Bronchial epithelial cell (primary cell): ENCODE data around the gene KCTD10. TPM values are rescaled to one million over a fixed set of nuclear protein-coding genes. Genes with fewer than 3 reads are reported as not detected.

Source experiments
- DNase-seq: peaks from one replicate; pipeline ENCODE4 v3.0.0-alpha.2; 2010; ENCODE audit warnings: low read depth
- FAIRE-seq: peaks from 2 replicates; lab custom pipeline; 2011; peaks lifted over from hg19 to GRCh38; lab: Jason Lieb, UNC
- H3K27me3 ChIP-seq: 2 replicates; pipeline ENCODE4 v1.5.1; 2011; ENCODE audit warnings: low read length; ENCODE audit not compliant: control insufficient read depth, insufficient read depth
- H3K36me3 ChIP-seq: 2 replicates; pipeline ENCODE4 v1.5.1; 2011; ENCODE audit warnings: low read length; ENCODE audit not compliant: control insufficient read depth, insufficient read depth
- H3K4me3 ChIP-seq: 2 replicates; pipeline ENCODE4 v1.5.1; 2011; ENCODE audit warnings: mild to moderate bottlenecking, low read depth, low read length, control low read depth
- total RNA-seq: library from RNA; depleted of rRNA; stranded (reverse); fragments of >200 nt; gene quantifications from 2 replicates; pipeline ENCODE4 v1.2.1, GENCODE V29; 2014
- TF ChIP-seq, protein P1 (sequence below): IDR thresholded peaks from 2 replicates; pipeline ENCODE4 v1.5.1; 2011; ENCODE audit warnings: mild to moderate bottlenecking, moderate library complexity, low read length, control low read depth, inconsistent platforms; ENCODE audit not compliant: insufficient read depth, severe bottlenecking

Gene KCTD10
- total RNA-seq, 1 donor from 2014 or later = 20.8 TPM

DNA sequence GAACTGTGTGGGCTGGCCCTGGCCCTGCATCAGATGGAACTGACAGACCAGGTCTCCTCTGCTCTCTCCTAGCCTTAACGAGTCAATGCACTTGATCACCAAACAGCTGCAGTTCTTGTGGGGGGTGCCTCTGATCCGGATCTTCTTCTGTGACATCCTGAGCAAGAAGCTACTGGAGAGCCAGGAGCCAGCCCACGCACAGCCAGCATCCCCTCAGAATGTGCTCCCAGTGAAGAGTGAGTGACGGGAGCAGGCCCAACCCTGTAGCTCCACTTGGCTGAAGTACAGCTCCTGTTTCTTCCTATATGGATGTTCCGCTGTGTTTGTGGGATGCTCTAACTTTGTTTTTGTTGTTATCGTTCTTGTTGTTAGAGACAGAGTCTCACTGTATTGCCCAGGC lies 24.2 kb upstream of the KCTD10 start:
- Histone ChIP-seq H3K36me3 (peaks cover 38% of the 10 kb centered on the region), H3K4me3 (no peak overlapping the region), H3K27me3 (no peaks in the 10 kb centered on the region)
- TF ChIP-seq, protein P1, sequence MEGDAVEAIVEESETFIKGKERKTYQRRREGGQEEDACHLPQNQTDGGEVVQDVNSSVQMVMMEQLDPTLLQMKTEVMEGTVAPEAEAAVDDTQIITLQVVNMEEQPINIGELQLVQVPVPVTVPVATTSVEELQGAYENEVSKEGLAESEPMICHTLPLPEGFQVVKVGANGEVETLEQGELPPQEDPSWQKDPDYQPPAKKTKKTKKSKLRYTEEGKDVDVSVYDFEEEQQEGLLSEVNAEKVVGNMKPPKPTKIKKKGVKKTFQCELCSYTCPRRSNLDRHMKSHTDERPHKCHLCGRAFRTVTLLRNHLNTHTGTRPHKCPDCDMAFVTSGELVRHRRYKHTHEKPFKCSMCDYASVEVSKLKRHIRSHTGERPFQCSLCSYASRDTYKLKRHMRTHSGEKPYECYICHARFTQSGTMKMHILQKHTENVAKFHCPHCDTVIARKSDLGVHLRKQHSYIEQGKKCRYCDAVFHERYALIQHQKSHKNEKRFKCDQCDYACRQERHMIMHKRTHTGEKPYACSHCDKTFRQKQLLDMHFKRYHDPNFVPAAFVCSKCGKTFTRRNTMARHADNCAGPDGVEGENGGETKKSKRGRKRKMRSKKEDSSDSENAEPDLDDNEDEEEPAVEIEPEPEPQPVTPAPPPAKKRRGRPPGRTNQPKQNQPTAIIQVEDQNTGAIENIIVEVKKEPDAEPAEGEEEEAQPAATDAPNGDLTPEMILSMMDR = no peak
- FAIRE-seq = peak; percentile 55
- DNase-seq = no peak

DNA sequence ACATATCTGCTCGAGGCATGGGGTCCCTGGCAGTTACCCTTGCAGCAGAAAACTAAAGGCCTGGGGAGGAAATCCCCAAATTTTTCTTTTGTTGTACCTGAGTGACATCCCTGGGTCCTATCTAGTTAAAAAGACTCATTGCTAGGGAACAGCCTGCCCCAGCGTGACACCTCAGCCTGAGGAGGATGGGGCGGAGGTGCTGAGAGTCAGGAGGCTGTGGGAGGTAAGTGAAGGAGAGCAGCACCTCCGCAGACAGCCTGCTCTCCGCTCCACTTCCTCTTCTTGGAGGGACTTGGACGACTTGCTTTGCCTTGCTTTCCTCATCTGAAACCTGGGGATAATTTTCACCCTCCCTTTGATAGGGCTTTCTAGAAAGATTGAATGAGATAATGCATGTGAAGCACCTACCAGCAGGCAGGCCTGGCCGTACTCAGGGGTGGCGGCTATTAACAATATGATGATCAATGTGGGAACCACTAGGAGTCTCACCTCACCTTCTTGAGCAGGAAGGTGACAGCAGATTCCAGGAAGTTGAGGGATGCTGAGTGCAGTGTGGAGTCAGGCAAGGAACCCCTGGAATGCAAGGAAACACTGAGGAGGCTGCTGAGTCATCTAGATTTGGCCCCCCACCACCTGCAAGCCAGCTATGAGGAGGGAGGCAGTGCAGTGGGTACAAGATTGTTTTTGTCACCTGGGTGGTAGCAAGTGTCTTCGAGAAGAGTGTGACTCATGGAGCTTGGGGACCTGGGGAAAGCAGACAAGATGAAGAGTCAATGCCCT lies 23.5 kb upstream of the KCTD10 start:
- no peak for DNase-seq
- TF ChIP-seq, protein P1 = no peak
- FAIRE-seq = no peak
- Histone ChIP-seq H3K4me3 (no peak overlapping the region), H3K36me3 (peaks cover 36% of the 10 kb centered on the region), H3K27me3 (no peaks in the 10 kb centered on the region)

DNA sequence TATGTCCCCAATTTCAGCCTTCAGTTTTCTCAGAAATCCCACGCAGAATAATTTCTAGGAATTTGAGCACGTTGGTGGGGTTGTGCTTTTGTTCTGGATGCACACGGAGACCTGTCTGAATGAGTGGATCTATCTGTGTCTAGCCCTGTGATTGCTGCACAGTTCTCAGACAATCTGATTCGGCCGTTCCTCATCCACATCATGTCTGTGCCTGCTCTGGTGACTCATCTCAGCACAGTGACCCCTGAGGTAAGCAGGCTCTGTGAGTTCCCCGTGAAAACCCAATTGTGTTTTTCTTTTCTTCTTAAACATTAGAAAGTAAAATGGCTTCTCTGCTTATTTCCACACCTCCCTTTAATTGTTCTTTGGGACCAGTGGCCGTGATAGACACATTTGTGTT lies 20.6 kb upstream of the KCTD10 start:
- no peaks in the 10 kb centered on the region for H3K27me3 ChIP-seq
- H3K36me3 ChIP-seq = peaks cover 24% of the 10 kb centered on the region
- FAIRE-seq (peak; percentile 93), DNase-seq (peak; percentile 95)
- H3K4me3 ChIP-seq = no peak overlapping the region
- TF ChIP-seq, protein P1 = no peak

DNA sequence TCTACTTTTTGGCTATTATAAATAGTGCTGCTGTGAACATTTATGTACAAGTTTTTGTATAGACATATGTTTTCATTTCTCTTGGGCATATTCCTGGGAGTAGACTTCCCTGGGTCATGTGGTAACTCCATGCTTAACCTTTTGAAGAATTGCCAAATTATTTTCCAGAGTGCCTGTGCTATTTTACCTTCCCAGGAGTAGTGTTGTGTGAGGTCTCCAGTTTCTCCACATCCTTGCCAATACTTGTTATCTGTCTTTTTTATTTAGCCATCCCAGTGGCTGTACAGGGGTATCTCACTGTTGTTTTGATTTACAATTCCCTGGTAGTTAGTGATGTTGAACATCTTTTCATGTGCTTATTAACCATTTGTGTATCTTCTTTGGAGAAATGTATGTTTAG lies 19.2 kb upstream of the KCTD10 start:
- TF ChIP-seq, protein P1 = no peak
- no peak overlapping the region for H3K4me3 ChIP-seq
- DNase-seq (no peak), FAIRE-seq (no peak)
- H3K36me3 ChIP-seq = peaks cover 20% of the 10 kb centered on the region
- H3K27me3 ChIP-seq = no peaks in the 10 kb centered on the region

DNA sequence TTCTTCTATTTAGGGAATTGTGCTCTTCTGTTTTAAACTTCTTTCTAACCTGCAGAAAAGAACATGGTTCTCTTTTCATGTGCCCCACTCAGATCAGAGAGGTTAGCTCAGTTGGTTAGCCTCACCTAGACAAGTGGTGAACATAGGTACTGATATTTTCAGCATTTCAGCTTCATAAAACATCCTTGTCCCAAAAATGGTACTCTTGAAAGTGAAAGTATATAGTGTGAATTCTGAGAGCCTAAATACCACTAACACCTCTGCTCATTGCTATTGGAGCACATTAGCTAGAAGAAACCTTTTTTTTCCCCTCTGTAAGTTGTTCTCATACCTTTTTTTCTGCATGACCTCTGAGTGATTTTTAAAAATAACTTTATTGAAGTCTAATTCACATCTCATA lies 17.9 kb upstream of the KCTD10 start:
- H3K27me3 ChIP-seq = no peaks in the 10 kb centered on the region
- H3K36me3 ChIP-seq = peaks cover 13% of the 10 kb centered on the region
- TF ChIP-seq, protein P1 = no peak
- DNase-seq (no peak), FAIRE-seq (no peak)
- no peak overlapping the region for H3K4me3 ChIP-seq
